NT2/D1 (cell line): ENCODE data around the gene SLC25A39.

Experiments
- YY1 ChIP-seq: IDR thresholded peaks from 2 replicates; pipeline ENCODE4 v1.6.1; 2011; ENCODE audit not compliant: insufficient read length, insufficient read depth
- ZNF274 ChIP-seq: IDR thresholded peaks from 2 replicates; pipeline ENCODE4 v1.6.1; 2011; ENCODE audit warnings: mild to moderate bottlenecking, low read depth, low read length

DNA sequence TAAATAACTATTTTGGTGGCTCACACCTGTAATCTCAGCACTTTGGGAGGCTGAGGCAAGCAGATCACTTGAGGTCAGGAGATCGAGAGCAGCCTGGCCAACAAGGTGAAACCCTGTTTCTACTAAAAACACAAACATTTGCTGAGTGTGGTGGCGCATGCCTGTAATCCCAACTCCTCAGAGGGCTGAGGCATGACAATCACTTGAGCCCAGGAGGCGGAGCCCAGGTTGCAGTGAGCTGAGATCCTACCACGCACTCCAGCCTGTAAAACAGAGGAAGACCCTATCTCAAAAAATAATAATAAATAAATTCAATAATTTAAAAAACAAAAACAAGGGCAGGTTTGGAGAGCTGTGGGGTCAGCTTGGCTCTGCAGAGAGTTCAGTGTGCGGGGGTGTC, 51.0 kb downstream of the SLC25A39 start:
- TF ChIP-seq ZNF274 (no peak), YY1 (no peak)
